Stimulated activated naive CD4-positive, alpha-beta T cell treated with Interleukin-2 at 50 U/mL for 16 hours (primary cell): ENCODE results near the gene ELMO1.
A peak's percentile ranks its signal among the peaks of the same experiment; 100 is the strongest.

Source experiments
- DNase-seq: peaks from one replicate; lab custom pipeline; 2025; lab: John Stamatoyannopoulos, UW

ELMO1 gene

DNA sequence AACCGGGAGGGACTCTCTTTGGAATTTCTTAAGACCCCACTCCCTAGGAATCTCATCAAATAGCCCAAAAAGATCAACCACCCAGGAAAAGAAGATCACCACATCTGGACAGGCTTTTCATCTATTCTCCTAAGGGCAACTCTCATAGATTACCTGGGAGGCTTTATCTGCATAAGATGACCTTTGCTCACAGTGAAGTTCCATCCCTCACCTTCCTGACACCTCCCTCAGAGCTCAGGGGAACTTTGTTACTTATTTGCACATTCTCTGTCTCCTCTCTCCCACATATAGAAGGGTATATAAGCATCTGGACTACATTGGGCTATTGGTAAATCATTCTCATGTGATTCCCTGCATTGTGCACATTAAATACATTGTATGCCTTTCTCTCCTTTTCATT lies 80.1 kb downstream of the ELMO1 start:
- no peak for DNase-seq

DNA sequence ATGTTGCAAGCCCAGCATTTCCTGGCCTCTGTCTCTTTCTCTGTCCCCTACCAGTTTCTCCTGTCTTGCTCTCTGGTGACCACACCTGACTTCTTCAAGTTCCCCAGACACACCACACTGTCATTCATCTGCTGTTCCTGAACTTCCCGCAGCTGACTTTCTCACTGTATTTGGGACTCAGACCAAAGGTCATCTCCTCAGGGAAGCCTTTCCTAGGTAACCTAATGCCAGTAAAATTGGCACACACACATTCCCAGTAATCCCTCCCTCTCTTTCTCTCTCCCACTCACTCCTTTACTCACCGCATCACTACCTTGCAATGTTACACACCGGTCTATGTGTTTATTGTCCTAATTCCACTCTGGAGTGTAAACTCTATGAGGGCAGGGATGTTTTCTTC lies 81.7 kb downstream of the ELMO1 start:
- no peak for DNase-seq

DNA sequence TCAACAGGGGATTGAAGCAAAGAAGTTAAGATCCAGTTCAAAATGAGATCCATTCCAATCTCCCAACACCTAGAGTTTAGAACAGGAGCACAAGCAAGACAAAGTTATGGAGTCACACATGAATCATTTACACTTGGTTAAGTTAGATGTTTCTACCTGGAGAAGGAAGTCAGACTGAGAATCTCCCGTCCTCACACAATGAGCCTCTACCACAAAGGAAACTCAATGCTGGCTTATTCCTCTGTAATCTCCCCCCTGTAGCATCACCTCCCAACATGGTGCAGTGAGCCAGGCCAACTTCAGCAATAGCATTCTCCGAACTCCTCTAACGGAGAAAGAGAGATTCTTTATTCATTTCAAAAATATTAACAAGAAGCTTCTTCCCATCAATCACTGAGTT lies 82.2 kb downstream of the ELMO1 start:
- DNase-seq, result no peak

- DNase-seq, result no peak
These were observed 83.3 kb downstream of the ELMO1 start for GRCh38 chr7:37365405-37365804.

GRCh38 chr7:37364856-37365255 lies 83.8 kb downstream of the ELMO1 start:
- no peak for DNase-seq

GRCh38 chr7:37363536-37364491 lies 84.8 kb downstream of the ELMO1 start:
- no peak for DNase-seq

- no peak for DNase-seq
These were observed 85.9 kb downstream of the ELMO1 start for GRCh38 chr7:37362802-37363201.

- DNase-seq, result no peak
These were observed 88.2 kb downstream of the ELMO1 start for GRCh38 chr7:37360484-37360883.

- peak; percentile 15 for DNase-seq
These were observed 88.8 kb downstream of the ELMO1 start for GRCh38 chr7:37359662-37360444.

DNA sequence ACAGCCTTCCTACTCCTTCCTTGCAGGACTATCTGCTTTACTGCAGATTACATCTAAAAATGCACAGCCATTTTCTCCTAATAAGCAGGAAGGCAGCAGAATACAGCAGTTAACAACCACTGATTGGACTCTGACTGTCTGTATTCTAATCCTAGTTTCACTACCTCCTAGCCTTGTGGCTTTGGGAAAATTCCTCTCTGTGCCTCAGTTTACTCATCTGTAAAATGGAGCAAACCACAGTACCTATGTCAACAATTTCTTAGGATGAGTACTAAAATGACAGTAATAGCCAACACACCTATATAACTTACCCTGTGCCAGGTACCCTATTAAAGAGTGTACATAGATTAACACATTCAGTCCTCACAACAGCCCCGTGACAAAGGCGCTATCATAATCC lies 89.5 kb downstream of the ELMO1 start:
- no peak for DNase-seq

DNA sequence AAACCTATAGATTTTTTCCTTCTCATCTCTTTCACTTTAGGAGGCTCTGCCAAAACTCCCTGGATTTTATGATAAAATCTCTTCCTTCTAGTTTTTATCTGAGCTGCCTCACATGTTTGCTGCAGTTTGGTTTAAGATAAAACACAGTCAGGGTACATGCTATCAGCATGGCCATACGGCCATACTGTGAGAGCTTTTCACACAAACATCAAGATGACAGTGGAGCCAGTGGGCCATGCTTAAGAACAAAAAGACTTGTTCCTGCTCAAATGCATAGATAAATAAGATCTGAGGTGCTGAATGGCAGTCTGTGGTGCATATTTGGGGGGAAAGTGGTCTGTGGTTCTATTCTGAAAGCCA lies 91.0 kb downstream of the ELMO1 start:
- no peak for DNase-seq

DNA sequence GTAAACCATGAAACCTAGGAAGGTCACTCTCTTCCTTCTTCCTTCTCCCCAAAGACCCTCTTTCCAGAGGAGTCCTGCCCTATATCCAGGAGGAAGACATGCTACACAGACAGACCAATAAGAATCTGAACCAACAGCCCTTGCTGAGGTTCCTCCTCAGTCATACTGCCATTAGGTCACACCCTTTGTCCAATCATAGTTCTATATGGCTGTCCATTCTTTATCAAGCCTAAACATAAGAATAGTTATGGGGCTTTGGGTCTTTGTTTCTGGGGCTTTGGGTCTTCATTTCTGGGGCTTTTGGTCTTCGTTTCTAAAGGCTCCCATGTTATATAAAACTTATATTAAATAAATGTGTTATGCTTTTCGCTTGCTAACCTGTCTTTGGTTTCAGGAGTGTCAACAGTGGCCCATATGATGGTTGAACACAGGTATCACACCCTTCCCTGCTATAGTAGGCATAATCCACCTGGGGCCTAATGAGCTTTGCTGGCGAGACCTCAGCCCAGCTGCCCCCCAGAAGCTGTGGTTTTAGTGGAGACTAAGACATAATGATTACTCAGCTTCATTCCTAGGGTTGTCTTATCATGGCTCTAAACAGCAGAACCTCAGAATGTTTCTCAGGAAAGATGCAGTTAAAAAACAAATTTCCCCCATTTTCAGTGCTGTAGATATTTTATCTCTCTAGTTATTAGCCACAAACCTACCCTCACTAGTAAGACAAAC lies 91.6 kb downstream of the ELMO1 start:
- no peak for DNase-seq

- peak; percentile 73 for DNase-seq
These were observed 94.0 kb downstream of the ELMO1 start for GRCh38 chr7:37354656-37355131.

DNA sequence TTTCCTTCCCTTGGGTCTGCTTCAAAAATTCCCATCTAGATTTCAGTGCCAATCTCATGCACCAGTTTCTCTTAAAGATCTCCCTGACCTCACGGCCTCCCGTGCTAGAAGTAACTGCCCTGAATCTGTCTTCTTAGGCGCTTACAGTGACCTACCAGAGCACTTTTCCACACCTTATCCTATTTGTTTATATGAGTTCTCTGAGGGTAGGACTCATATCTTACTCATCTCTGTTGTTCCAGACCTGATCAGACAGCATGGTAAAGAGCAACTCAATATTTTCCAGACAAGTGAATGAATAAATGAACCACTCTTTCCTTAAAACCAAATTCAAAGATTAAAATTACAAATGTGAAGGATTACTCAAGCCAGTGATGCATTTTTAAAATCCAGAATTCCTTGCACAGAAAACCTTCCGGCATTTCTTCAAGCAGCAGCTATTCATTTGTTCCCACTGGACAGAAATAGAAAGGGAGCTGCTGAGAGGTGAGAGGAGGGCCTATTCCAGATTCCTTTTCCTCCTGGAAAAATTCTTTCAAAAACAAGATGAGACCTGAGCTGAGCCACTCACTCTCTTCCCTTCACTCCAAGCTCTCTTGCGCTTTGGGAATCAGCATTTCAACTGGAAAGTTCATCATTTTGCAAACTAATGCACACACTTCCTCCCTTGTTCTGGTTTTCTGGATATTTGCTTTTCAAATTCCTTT lies 94.6 kb downstream of the ELMO1 start:
- DNase-seq, result no peak

- DNase-seq, result peak; percentile 66
These were observed 95.4 kb downstream of the ELMO1 start for GRCh38 chr7:37352974-37353948.

- no peak for DNase-seq
These were observed 96.3 kb downstream of the ELMO1 start for GRCh38 chr7:37352251-37352880.

GRCh38 chr7:37351716-37352115 lies 96.9 kb downstream of the ELMO1 start:
- no peak for DNase-seq

DNA sequence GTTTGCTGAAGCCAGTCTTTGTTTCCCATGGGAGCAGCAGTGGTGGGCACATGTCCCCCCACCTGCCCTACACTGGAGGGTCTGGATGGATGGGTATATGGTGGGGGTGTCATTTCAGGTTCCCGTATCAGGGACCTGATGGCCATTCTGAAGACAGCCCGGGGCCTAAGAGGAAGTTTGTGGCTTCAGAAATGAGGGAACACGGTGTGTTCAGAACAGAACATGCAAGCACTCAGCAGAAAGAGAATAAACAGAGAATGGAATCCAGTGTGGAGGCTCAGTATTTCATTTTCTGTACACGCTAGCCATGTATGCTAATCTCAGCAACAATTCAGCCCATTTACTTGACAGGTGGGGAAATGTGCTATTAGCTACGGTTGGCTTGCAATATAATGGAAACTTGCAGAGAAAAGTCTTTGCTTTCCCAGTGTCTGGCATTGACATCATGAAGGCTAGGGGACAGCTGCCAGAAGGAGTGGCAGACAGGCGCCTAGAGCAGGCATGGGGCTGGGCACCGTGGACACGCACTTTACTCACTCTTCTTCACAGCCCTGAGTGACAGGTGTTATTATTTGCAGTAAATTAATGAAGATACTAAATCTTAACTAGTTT lies 98.6 kb downstream of the ELMO1 start:
- no peak for DNase-seq

DNA sequence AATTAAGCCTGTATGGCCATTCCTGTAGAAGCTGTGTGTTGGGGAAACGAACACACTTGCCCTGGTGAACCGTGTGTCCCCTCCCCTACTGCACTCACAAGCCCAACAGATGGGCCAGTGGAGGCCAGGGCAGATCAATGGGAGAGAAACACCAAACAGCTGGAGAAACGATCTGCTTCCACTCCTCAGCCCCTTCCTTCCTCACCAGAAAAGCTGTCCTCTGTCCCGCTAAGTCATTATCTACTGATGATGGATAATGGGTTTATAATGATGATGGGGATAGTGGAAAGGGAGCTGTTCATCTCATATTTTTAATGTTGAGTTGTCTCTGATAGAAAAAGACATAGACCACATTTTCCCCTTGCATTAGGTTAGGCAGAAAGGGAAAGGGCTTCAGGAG lies 99.7 kb downstream of the ELMO1 start:
- no peak for DNase-seq

DNA sequence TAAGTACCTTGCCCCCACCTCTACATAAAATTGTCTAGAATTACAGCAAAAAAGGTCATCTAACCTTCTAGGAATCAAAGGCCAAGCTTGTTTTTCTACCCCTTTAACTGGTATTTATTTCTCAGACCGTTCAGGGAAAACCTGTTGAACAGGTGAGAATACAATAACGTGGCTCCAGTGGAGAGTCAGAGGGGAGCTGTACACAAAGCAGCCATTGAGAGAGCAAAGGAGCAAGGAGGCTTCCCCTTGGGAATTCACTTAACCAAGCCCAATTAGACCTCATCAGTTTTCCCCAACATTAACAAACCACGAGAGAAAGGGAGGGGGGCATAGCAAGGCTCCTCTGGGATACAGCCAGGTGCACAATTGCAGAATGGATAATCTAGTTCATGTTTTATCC lies 101.9 kb downstream of the ELMO1 start:
- no peak for DNase-seq
